Measurements from ENCODE around the gene DDX10.

Gene DDX10

DNA sequence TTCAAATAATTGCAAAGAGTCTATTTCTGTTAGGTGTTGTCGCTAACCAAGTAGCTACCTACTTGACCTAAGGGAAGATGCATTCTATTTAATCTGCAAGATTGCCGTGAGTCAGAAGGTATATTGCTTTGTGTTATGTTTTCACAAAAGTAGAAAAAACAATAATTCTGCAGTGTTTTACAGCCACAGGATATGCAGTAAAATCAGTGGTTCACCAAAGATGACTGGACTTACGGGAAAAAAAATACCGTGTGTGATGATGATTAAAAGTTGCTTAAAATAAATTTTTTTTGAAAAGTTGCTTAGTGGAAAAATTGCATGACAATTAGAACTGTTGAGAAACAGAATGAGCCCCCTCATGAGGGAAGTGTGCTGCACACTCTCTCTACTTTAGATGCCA, 209.1 kb downstream of the DDX10 start:
- Histone ChIP-seq H3K36me3 (ENCODE audit: control insufficient read depth, insufficient read depth, low read length) (no peaks in the 10 kb centered on the region), H3K56ac (ENCODE audit: low read length) (no peak overlapping the region), H3K18ac (ENCODE audit: low read length) (no peak overlapping the region), H3K4me1 (ENCODE audit: control insufficient read depth, low read depth, low read length) (no peaks in the 10 kb centered on the region), H2BK5ac (ENCODE audit: low read length) (no peak overlapping the region), H3K4me3 (ENCODE audit: low read length) (no peak overlapping the region), H3K4me2 (ENCODE audit: low read length) (no peak overlapping the region), H4K8ac (ENCODE audit: low read depth, low read length) (no peak overlapping the region), H3K27me3 (ENCODE audit: insufficient read depth, low read length, poor library complexity) (no peaks in the 10 kb centered on the region), H3K23ac (ENCODE audit: low read length) (no peak overlapping the region), H3K79me1 (ENCODE audit: low read length) (no peaks in the 10 kb centered on the region), H3K9ac (ENCODE audit: low read length) (no peak overlapping the region), H2BK15ac (replicated peaks; ENCODE audit: low read depth) (no peak overlapping the region), H2BK120ac (ENCODE audit: low read depth, low read length) (no peak overlapping the region), H2AK5ac (ENCODE audit: low read length) (no peak overlapping the region), H3K79me2 (ENCODE audit: control insufficient read depth, insufficient read depth, low read length) (no peaks in the 10 kb centered on the region), H3K27ac (ENCODE audit: low read depth, low read length) (no peak overlapping the region), H4K5ac (ENCODE audit: low read length) (no peak overlapping the region), H3K4ac (ENCODE audit: low read depth, low read length) (no peak overlapping the region)
- no CpG with 5 or more reads among the region's 4 CpGs for WGBS (ENCODE audit: extremely low coverage, insufficient coverage, low lambda C conversion rate)
- DNase-seq = no peak

DNA sequence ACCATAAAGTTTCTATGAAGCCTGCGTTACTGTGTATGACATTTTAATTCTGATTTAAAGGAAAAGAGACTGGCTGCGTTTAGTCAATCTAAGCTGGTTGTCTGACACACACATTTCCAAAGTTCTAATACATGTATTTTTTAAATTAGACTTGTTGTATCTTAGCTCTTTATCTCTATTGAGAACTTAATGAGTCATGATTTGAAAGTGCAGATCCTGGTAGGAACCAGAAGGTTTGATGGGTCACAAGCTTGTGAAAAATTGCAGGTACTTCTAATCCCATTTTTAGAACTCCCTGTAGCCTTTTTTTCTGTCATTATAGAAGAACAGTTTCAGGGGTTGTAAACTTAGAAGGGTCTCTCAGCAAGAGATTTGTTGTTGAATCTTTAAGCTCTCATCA, 210.3 kb downstream of the DDX10 start:
- H4K8ac ChIP-seq (ENCODE audit: low read depth, low read length) = no peak overlapping the region
- H3K27ac ChIP-seq (ENCODE audit: low read depth, low read length) = no peak overlapping the region
- H2BK15ac ChIP-seq (replicated peaks; ENCODE audit: low read depth) = peak overlapping the region; percentile 5
- no peak overlapping the region for H3K9ac ChIP-seq (ENCODE audit: low read length)
- no peak overlapping the region for H2BK5ac ChIP-seq (ENCODE audit: low read length)
- H2AK5ac ChIP-seq (ENCODE audit: low read length) = no peak overlapping the region
- WGBS (ENCODE audit: extremely low coverage, insufficient coverage, low lambda C conversion rate) = no CpG with 5 or more reads among the region's 2 CpGs
- no peaks in the 10 kb centered on the region for H3K79me2 ChIP-seq (ENCODE audit: control insufficient read depth, insufficient read depth, low read length)
- H3K4me3 ChIP-seq (ENCODE audit: low read length) = no peak overlapping the region
- no peak for DNase-seq
- no peaks in the 10 kb centered on the region for H3K27me3 ChIP-seq (ENCODE audit: insufficient read depth, low read length, poor library complexity)
- no peaks in the 10 kb centered on the region for H3K4me1 ChIP-seq (ENCODE audit: control insufficient read depth, low read depth, low read length)
- H3K4me2 ChIP-seq (ENCODE audit: low read length) = no peak overlapping the region
- no peak overlapping the region for H2BK120ac ChIP-seq (ENCODE audit: low read depth, low read length)
- no peaks in the 10 kb centered on the region for H3K79me1 ChIP-seq (ENCODE audit: low read length)
- H3K18ac ChIP-seq (ENCODE audit: low read length) = no peak overlapping the region
- no peaks in the 10 kb centered on the region for H3K36me3 ChIP-seq (ENCODE audit: control insufficient read depth, insufficient read depth, low read length)
- no peak overlapping the region for H4K5ac ChIP-seq (ENCODE audit: low read length)
- no peak overlapping the region for H3K23ac ChIP-seq (ENCODE audit: low read length)
- H3K56ac ChIP-seq (ENCODE audit: low read length) = no peak overlapping the region
- H3K4ac ChIP-seq (ENCODE audit: low read depth, low read length) = no peak overlapping the region

DNA sequence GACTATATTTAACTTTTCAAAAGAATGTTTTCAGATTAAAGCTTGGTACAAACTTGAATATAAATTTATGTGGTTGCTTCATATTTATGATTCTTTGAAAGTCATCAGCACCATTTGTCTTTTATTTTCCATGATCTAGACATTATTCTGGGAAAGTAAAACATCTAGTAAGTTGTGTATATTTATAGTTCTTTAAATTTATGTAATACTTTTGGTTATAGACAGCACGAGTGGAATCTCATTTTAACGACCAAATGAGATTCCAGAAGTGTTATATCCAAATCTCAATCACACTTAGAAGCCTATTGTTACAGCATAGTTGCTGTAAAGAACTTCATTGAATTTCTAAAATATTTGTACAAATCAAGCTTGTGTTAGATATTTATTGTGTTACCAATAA, 212.3 kb downstream of the DDX10 start:
- Histone ChIP-seq H2BK120ac (ENCODE audit: low read depth, low read length) (no peak overlapping the region), H3K4ac (ENCODE audit: low read depth, low read length) (no peak overlapping the region), H2AK5ac (ENCODE audit: low read length) (no peak overlapping the region), H3K9ac (ENCODE audit: low read length) (no peak overlapping the region), H2BK5ac (ENCODE audit: low read length) (no peak overlapping the region), H3K56ac (ENCODE audit: low read length) (no peak overlapping the region), H2BK15ac (replicated peaks; ENCODE audit: low read depth) (no peak overlapping the region), H3K79me1 (ENCODE audit: low read length) (no peaks in the 10 kb centered on the region), H4K8ac (ENCODE audit: low read depth, low read length) (no peak overlapping the region), H3K4me3 (ENCODE audit: low read length) (no peak overlapping the region), H3K79me2 (ENCODE audit: control insufficient read depth, insufficient read depth, low read length) (no peaks in the 10 kb centered on the region), H4K5ac (ENCODE audit: low read length) (no peak overlapping the region), H3K4me2 (ENCODE audit: low read length) (no peak overlapping the region), H3K18ac (ENCODE audit: low read length) (no peak overlapping the region), H3K36me3 (ENCODE audit: control insufficient read depth, insufficient read depth, low read length) (no peaks in the 10 kb centered on the region), H3K27ac (ENCODE audit: low read depth, low read length) (no peak overlapping the region), H3K23ac (ENCODE audit: low read length) (no peak overlapping the region), H3K4me1 (ENCODE audit: control insufficient read depth, low read depth, low read length) (no peaks in the 10 kb centered on the region), H3K27me3 (ENCODE audit: insufficient read depth, low read length, poor library complexity) (no peaks in the 10 kb centered on the region)
- DNase-seq = no peak
- WGBS (ENCODE audit: extremely low coverage, insufficient coverage, low lambda C conversion rate) = no CpG with 5 or more reads among the region's 2 CpGs

DNA sequence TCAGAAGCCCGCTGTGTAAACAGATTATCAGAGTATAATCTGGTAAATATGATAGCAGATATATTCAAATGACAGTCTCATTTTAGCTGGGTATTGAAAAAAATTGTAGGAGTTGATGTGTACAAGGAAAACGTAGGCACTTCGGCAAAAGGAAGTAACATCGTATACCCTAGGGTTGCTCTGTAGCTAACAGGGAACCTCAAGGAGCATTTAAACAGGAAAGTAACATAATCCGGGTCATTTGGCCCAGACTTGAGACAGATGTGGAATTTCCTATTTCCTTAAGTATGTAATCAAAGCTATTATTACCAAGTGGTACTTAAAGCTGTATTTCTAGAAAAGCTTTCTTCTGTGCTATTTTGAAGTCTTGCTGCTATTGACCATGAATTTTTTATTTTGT, 215.6 kb downstream of the DDX10 start:
- no peak overlapping the region for H3K4ac ChIP-seq (ENCODE audit: low read depth, low read length)
- H3K23ac ChIP-seq (ENCODE audit: low read length) = no peak overlapping the region
- DNase-seq = no peak
- no peak overlapping the region for H4K8ac ChIP-seq (ENCODE audit: low read depth, low read length)
- WGBS (ENCODE audit: extremely low coverage, insufficient coverage, low lambda C conversion rate) = no CpG with 5 or more reads among the region's 5 CpGs
- H2BK15ac ChIP-seq (replicated peaks; ENCODE audit: low read depth) = no peak overlapping the region
- no peak overlapping the region for H2BK5ac ChIP-seq (ENCODE audit: low read length)
- no peaks in the 10 kb centered on the region for H3K79me2 ChIP-seq (ENCODE audit: control insufficient read depth, insufficient read depth, low read length)
- no peak overlapping the region for H2AK5ac ChIP-seq (ENCODE audit: low read length)
- no peak overlapping the region for H3K9ac ChIP-seq (ENCODE audit: low read length)
- H3K4me1 ChIP-seq (ENCODE audit: control insufficient read depth, low read depth, low read length) = no peaks in the 10 kb centered on the region
- no peaks in the 10 kb centered on the region for H3K27me3 ChIP-seq (ENCODE audit: insufficient read depth, low read length, poor library complexity)
- H3K27ac ChIP-seq (ENCODE audit: low read depth, low read length) = no peak overlapping the region
- H3K79me1 ChIP-seq (ENCODE audit: low read length) = peaks cover 1% of the 10 kb centered on the region
- no peak overlapping the region for H3K18ac ChIP-seq (ENCODE audit: low read length)
- no peaks in the 10 kb centered on the region for H3K36me3 ChIP-seq (ENCODE audit: control insufficient read depth, insufficient read depth, low read length)
- H3K56ac ChIP-seq (ENCODE audit: low read length) = no peak overlapping the region
- no peak overlapping the region for H3K4me2 ChIP-seq (ENCODE audit: low read length)
- no peak overlapping the region for H4K5ac ChIP-seq (ENCODE audit: low read length)
- no peak overlapping the region for H3K4me3 ChIP-seq (ENCODE audit: low read length)
- no peak overlapping the region for H2BK120ac ChIP-seq (ENCODE audit: low read depth, low read length)

DNA sequence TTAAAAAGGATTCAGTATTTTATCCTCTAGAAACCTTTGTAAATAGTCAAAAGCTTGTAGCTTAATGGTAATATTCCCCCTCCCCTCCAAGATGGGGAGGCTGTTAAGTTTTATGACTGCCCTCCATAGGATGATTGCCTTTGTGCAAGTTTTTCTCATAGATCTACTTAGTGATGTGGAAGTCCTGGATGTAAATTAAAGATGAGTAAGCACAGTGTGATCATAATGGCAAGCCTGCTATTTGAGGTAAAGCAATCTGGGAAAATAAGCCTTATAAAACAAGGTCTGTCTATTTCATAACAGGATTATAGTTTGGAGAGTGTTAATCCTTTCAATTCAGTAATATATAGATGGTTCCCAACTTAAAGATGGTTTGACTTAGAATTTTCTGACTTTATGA, 216.3 kb downstream of the DDX10 start:
- DNase-seq = no peak
- no peaks in the 10 kb centered on the region for H3K4me1 ChIP-seq (ENCODE audit: control insufficient read depth, low read depth, low read length)
- H3K4me2 ChIP-seq (ENCODE audit: low read length) = no peak overlapping the region
- no peak overlapping the region for H3K4ac ChIP-seq (ENCODE audit: low read depth, low read length)
- H3K56ac ChIP-seq (ENCODE audit: low read length) = no peak overlapping the region
- no peak overlapping the region for H4K5ac ChIP-seq (ENCODE audit: low read length)
- H3K23ac ChIP-seq (ENCODE audit: low read length) = no peak overlapping the region
- no peaks in the 10 kb centered on the region for H3K27me3 ChIP-seq (ENCODE audit: insufficient read depth, low read length, poor library complexity)
- no peak overlapping the region for H3K27ac ChIP-seq (ENCODE audit: low read depth, low read length)
- no peak overlapping the region for H4K8ac ChIP-seq (ENCODE audit: low read depth, low read length)
- no peaks in the 10 kb centered on the region for H3K79me2 ChIP-seq (ENCODE audit: control insufficient read depth, insufficient read depth, low read length)
- no peak overlapping the region for H2BK5ac ChIP-seq (ENCODE audit: low read length)
- H2BK120ac ChIP-seq (ENCODE audit: low read depth, low read length) = no peak overlapping the region
- no peak overlapping the region for H2BK15ac ChIP-seq (replicated peaks; ENCODE audit: low read depth)
- no peak overlapping the region for H2AK5ac ChIP-seq (ENCODE audit: low read length)
- H3K18ac ChIP-seq (ENCODE audit: low read length) = no peak overlapping the region
- H3K79me1 ChIP-seq (ENCODE audit: low read length) = peaks cover 1% of the 10 kb centered on the region
- no peaks in the 10 kb centered on the region for H3K36me3 ChIP-seq (ENCODE audit: control insufficient read depth, insufficient read depth, low read length)
- no peak overlapping the region for H3K9ac ChIP-seq (ENCODE audit: low read length)
- no peak overlapping the region for H3K4me3 ChIP-seq (ENCODE audit: low read length)

DNA sequence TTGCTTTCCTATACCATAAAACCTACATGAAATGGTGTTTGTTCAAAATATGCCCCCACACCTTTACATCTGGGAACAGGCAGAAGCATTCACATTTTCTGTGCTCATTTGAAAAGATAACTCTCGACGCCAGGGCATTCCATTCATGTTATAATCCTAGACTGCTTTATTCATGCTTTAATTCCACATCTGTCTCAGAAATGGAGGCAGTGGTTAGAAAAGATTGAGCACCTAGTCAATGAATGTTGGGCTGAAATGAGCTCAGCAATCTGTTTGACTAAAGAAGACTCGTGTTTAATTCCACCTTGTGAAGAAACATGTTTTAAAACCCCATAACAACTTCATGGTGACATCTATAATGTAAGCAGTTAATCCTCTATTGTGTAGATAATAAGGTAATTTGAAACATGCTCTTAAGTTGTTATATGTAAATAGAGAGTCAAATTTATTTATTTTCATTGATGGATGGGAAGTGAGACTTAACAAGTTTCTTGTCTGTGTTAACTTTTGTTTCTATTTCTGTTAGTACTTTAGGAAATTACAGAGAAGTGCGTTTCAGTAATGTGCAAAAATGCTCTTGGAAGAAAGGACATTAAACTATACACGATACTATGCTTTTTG, 217.5 kb downstream of the DDX10 start:
- Histone ChIP-seq H2BK15ac (replicated peaks; ENCODE audit: low read depth) (no peak overlapping the region), H2AK5ac (ENCODE audit: low read length) (no peak overlapping the region), H3K79me1 (ENCODE audit: low read length) (peaks cover 1% of the 10 kb centered on the region), H3K9ac (ENCODE audit: low read length) (no peak overlapping the region), H3K4me2 (ENCODE audit: low read length) (no peak overlapping the region), H2BK5ac (ENCODE audit: low read length) (no peak overlapping the region), H3K23ac (ENCODE audit: low read length) (no peak overlapping the region), H3K79me2 (ENCODE audit: control insufficient read depth, insufficient read depth, low read length) (no peaks in the 10 kb centered on the region), H3K27ac (ENCODE audit: low read depth, low read length) (no peak overlapping the region), H4K8ac (ENCODE audit: low read depth, low read length) (no peak overlapping the region), H3K4ac (ENCODE audit: low read depth, low read length) (no peak overlapping the region), H3K27me3 (ENCODE audit: insufficient read depth, low read length, poor library complexity) (no peaks in the 10 kb centered on the region), H2BK120ac (ENCODE audit: low read depth, low read length) (no peak overlapping the region), H3K4me3 (ENCODE audit: low read length) (no peak overlapping the region), H3K36me3 (ENCODE audit: control insufficient read depth, insufficient read depth, low read length) (no peaks in the 10 kb centered on the region), H3K18ac (ENCODE audit: low read length) (peak overlapping the region; percentile 60), H4K5ac (ENCODE audit: low read length) (no peak overlapping the region), H3K4me1 (ENCODE audit: control insufficient read depth, low read depth, low read length) (no peaks in the 10 kb centered on the region), H3K56ac (ENCODE audit: low read length) (no peak overlapping the region)
- DNase-seq = no peak
- no CpG with 5 or more reads among the region's 5 CpGs for WGBS (ENCODE audit: extremely low coverage, insufficient coverage, low lambda C conversion rate)

Measured in mesendoderm (in vitro differentiated cells).